ENCODE results near the gene YWHAH. TPM values are rescaled to one million over a fixed set of nuclear protein-coding genes. Genes with fewer than 3 reads are reported as not detected.

Gene YWHAH
- total RNA-seq, 2 donors from 2014 or later = 47.9 to 92.0 TPM

- H3K27ac ChIP-seq = no peak overlapping the region
- no peak for TF ChIP-seq CTCF (IDR thresholded peaks at IDR 0.05)
- H3K9me3 ChIP-seq = no peaks in the 10 kb centered on the region
- H3K4me3 ChIP-seq = no peak overlapping the region
- DNase-seq (ENCODE audit: low spot score) = no peak
- H3K4me1 ChIP-seq = no peaks in the 10 kb centered on the region
- H3K36me3 ChIP-seq = no peaks in the 10 kb centered on the region
- H3K27me3 ChIP-seq = no peaks in the 10 kb centered on the region
Observed at GRCh38 chr22:31995046-31995445, 50.7 kb downstream of the YWHAH start.

GRCh38 chr22:31995807-31996206 is 51.5 kb downstream of the YWHAH start:
- Histone ChIP-seq H3K9me3 (no peaks in the 10 kb centered on the region), H3K4me3 (no peak overlapping the region), H3K4me1 (no peaks in the 10 kb centered on the region), H3K36me3 (no peaks in the 10 kb centered on the region), H3K27me3 (no peaks in the 10 kb centered on the region), H3K27ac (no peak overlapping the region)
- TF ChIP-seq CTCF (IDR thresholded peaks at IDR 0.05) = no peak
- DNase-seq (ENCODE audit: low spot score) = no peak

DNA sequence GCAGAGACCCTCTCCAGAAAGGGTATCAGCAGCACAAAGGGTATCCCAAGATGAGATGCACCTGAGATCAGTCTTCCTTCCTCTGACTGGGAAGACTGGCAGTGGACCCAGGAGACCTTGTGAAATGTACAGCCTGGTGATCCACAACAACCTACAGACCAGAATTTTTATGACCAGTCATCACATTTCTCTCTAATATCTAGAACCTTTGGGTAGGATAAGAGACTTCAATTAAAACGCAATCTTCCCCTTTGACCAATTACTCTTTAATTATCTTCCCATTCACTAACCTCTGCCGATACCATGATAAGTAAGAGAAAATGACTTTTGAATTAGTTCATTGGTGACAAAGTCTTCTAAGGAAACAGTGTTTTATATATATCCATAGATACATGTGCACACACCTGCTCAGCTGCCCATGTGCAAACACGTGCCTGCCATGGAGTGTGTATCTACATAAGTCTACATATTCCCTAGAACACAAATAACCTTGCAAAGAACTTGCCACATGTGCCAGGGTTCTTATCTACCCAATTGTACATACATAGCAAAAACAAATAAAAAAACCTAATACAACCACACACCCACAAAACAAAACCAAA is 54.5 kb downstream of the YWHAH start:
- Histone ChIP-seq H3K27ac (no peak overlapping the region), H3K9me3 (no peaks in the 10 kb centered on the region), H3K36me3 (no peaks in the 10 kb centered on the region), H3K27me3 (no peaks in the 10 kb centered on the region), H3K4me1 (no peaks in the 10 kb centered on the region), H3K4me3 (no peak overlapping the region)
- no peak for DNase-seq (ENCODE audit: low spot score)
- TF ChIP-seq CTCF (IDR thresholded peaks at IDR 0.05) = no peak

GRCh38 chr22:32000181-32000580 is 55.8 kb downstream of the YWHAH start:
- H3K27ac ChIP-seq = no peak overlapping the region
- TF ChIP-seq CTCF (IDR thresholded peaks at IDR 0.05) = no peak

GRCh38 chr22:32005453-32005852 is 61.1 kb downstream of the YWHAH start:
- H3K36me3 ChIP-seq = no peaks in the 10 kb centered on the region
- no peaks in the 10 kb centered on the region for H3K4me1 ChIP-seq
- no peak overlapping the region for H3K27ac ChIP-seq
- H3K4me3 ChIP-seq = no peak overlapping the region
- H3K27me3 ChIP-seq = no peaks in the 10 kb centered on the region
- TF ChIP-seq CTCF (IDR thresholded peaks at IDR 0.05) = no peak
- H3K9me3 ChIP-seq = peaks cover 0 to 5% of the 10 kb centered on the region in 2 donors
- no peak for DNase-seq (ENCODE audit: low spot score)

More at GRCh38 chr22:32000181-32000580, 55.8 kb downstream of the YWHAH start:
- Histone ChIP-seq H3K9me3 (no peaks in the 10 kb centered on the region), H3K4me3 (no peak overlapping the region), H3K27me3 (no peaks in the 10 kb centered on the region), H3K4me1 (no peaks in the 10 kb centered on the region), H3K36me3 (no peaks in the 10 kb centered on the region)
- no peak for DNase-seq (ENCODE audit: low spot score)

Other genes with a start within 250 kb of the YWHAH start
- gene PRR14L, start 194.4 kb upstream of the YWHAH start, total RNA-seq = 10 to 100 TPM; 12.8 to 13.7 TPM
- 1 to 10 TPM; 7.0 to 8.6 TPM for gene DEPDC5, start 190.5 kb upstream of the YWHAH start, total RNA-seq
- gene SLC5A1, start 98.7 kb downstream of the YWHAH start, total RNA-seq = 10 to 100 TPM; 34.9 to 67.5 TPM
- not detected for gene C22orf42, start 214.8 kb downstream of the YWHAH start, total RNA-seq